Panc1 (cell line): Measurements from ENCODE around the gene BCKDHA. TPM values are rescaled to one million over a fixed set of nuclear protein-coding genes. Genes with fewer than 3 reads are reported as not detected.

Experiments
- ATAC-seq: fragments of 200-7000 bp; cut with Tn5 transposase; 2 replicates; pipeline ENCODE4 v1.9.1; 2020; ENCODE audit warnings: mild to moderate bottlenecking, moderate library complexity
- BruUV-seq: library from RNA; stranded (reverse); fragments of 400-500 nt; replicated peaks from 2 replicates; lab custom pipeline; 2021; lab: Mats Ljungman, UMichigan
- CTCF ChIA-PET: fragments of 300-600 bp; sonication (Branson Sonifier 250); formaldehyde crosslinking; loops from one replicate; lab custom pipeline; 2022; ENCODE audit warnings: antibody characterized with exemption; lab: Charles Lee
- POLR2A ChIA-PET: fragments of 300-600 bp; sonication (Branson Sonifier 250); formaldehyde crosslinking; loops from one replicate; lab custom pipeline; 2022; ENCODE audit warnings: antibody characterized with exemption; lab: Charles Lee
- DNase-seq: peaks from one replicate; pipeline ENCODE4 v3.0.0-alpha.2; 2010; ENCODE audit warnings: low read depth, low spot score
- H3K27ac ChIP-seq: 2 replicates; pipeline ENCODE4 v1.5.1; 2011; ENCODE audit warnings: mild to moderate bottlenecking, low read length, inconsistent platforms
- H3K27me3 ChIP-seq: fragments of 200-500 bp; sonication (Bioruptor generic); 2 replicates; pipeline ENCODE4 v1.6.0; 2014; ENCODE audit warnings: low read length, inconsistent platforms; ENCODE audit not compliant: control insufficient read depth, insufficient read depth
- H3K36me3 ChIP-seq: fragments of 200-500 bp; sonication (Bioruptor generic); 2 replicates; pipeline ENCODE4 v1.5.1; 2014; ENCODE audit warnings: inconsistent platforms, mild to moderate bottlenecking, low read length, moderate library complexity; ENCODE audit not compliant: control insufficient read depth, insufficient read depth
- H3K4me1 ChIP-seq: 2 replicates; pipeline ENCODE4 v1.5.1; 2011; ENCODE audit warnings: inconsistent platforms, mild to moderate bottlenecking, low read length, moderate library complexity; ENCODE audit not compliant: control insufficient read depth, insufficient read depth
- H3K4me3 ChIP-seq, 2 experiments: 2 replicates each; pipeline ENCODE4 v1.5.1; 2011 to 2012; ENCODE audit warnings: low read depth in 2 of 2, low read length in 2 of 2, mild to moderate bottlenecking in 2 of 2, inconsistent platforms in 1 of 2, moderate library complexity in 1 of 2
- H3K9me3 ChIP-seq: fragments of 200-500 bp; sonication (Bioruptor generic); 2 replicates; pipeline ENCODE4 v1.5.1; 2014; ENCODE audit warnings: low read depth, mild to moderate bottlenecking, inconsistent platforms, low read length, moderate library complexity; ENCODE audit not compliant: control insufficient read depth, insufficient read depth
- POLR2AphosphoS5 ChIP-seq: IDR thresholded peaks from 2 replicates; pipeline ENCODE4 v1.6.1; 2012; ENCODE audit warnings: mild to moderate bottlenecking, low read depth, low read length, moderate library complexity
- SIN3A ChIP-seq: IDR thresholded peaks from 2 replicates; pipeline ENCODE4 v1.6.1; 2012; ENCODE audit warnings: low read depth, mild to moderate bottlenecking, low read length, moderate library complexity, borderline replicate concordance; ENCODE audit not compliant: insufficient read depth
- TCF7L2 ChIP-seq: IDR thresholded peaks from 2 replicates; pipeline ENCODE4 v1.6.1; 2011; ENCODE audit warnings: mild to moderate bottlenecking, low read depth, low read length, inconsistent platforms
- in situ Hi-C: cut with HindIII; loops from 2 replicates; pipeline ENCODE4 v1.10.0; 2016; ENCODE audit warnings: low sequenced_read_pairs, low pct_unique_long_range_greater_than_20kb
- intact Hi-C: fragments of 100-400 bp; cut with micrococcal nuclease; formaldehyde crosslinking; loops from one replicate; pipeline ENCODE4 v1.10.0; 2022; ENCODE audit not compliant: unreplicated experiment
- total RNA-seq: library from RNA; stranded (reverse); gene quantifications from one replicate; pipeline ENCODE4 v1.2.1, GENCODE V29; 2021; ENCODE audit not compliant: unreplicated experiment
- TF ChIP-seq, protein P1 (sequence below), 2 experiments: IDR thresholded peaks; 2 replicates each; pipeline ENCODE4 v1.6.1; 2011 to 2012; ENCODE audit warnings: low read depth in 2 of 2, control low read depth in 1 of 2, low read length in 1 of 2, mild to moderate bottlenecking in 1 of 2, moderate library complexity in 1 of 2; ENCODE audit not compliant: insufficient read depth in 1 of 2
- TF ChIP-seq, protein P2 (sequence below): fragments of 450-650 bp; IDR thresholded peaks from 2 replicates; pipeline ENCODE4 v1.5.1; 2017; ENCODE audit warnings: mild to moderate bottlenecking

BCKDHA gene
- total RNA-seq, 1 experiment from 2014 or later: 11.2 TPM

DNA sequence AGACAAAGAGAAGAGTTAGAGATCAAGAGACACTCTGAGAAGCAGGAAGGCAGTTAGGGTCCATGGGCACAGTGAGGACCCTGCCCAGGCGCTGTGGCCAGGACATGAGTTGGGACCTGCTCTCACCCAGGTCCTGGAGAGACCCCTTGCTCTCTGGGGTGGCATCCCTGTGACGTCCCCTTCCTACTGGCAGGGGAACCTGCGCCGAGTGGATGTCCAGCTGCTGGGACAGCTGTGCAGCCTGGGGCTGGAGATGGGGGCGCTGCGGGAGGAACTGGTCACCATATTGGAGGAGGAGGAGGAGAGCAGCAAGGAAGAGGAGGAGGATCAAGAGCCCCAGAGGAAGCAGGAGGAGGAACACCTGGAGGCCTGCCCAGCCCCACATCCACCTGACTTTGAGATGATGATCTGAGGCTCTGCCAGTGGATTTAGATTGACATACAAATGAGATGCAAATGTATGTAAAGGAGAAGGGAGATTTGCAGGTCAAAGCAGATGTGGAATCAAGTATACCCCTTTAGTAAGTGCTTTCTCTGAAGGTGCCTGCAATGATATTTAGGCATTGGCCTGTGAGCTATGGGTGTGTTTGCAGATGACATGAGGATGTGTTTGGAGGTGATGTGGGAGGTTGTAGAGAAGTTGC, 46.3 kb downstream of the BCKDHA start:
- ChIA-PET POLR2A (no interaction called here), CTCF (no interaction called here)
- Histone ChIP-seq H3K27me3 (no peaks in the 10 kb centered on the region), H3K4me3 (no peak overlapping the region), H3K27ac (no peak overlapping the region), H3K9me3 (no peaks in the 10 kb centered on the region), H3K4me1 (peaks cover 1% of the 10 kb centered on the region; the same call in 1 of the 2 replicates), H3K36me3 (no peaks in the 10 kb centered on the region; the same call in 1 of the 2 replicates)
- no TSS peak for BruUV-seq
- TF ChIP-seq, protein P1, sequence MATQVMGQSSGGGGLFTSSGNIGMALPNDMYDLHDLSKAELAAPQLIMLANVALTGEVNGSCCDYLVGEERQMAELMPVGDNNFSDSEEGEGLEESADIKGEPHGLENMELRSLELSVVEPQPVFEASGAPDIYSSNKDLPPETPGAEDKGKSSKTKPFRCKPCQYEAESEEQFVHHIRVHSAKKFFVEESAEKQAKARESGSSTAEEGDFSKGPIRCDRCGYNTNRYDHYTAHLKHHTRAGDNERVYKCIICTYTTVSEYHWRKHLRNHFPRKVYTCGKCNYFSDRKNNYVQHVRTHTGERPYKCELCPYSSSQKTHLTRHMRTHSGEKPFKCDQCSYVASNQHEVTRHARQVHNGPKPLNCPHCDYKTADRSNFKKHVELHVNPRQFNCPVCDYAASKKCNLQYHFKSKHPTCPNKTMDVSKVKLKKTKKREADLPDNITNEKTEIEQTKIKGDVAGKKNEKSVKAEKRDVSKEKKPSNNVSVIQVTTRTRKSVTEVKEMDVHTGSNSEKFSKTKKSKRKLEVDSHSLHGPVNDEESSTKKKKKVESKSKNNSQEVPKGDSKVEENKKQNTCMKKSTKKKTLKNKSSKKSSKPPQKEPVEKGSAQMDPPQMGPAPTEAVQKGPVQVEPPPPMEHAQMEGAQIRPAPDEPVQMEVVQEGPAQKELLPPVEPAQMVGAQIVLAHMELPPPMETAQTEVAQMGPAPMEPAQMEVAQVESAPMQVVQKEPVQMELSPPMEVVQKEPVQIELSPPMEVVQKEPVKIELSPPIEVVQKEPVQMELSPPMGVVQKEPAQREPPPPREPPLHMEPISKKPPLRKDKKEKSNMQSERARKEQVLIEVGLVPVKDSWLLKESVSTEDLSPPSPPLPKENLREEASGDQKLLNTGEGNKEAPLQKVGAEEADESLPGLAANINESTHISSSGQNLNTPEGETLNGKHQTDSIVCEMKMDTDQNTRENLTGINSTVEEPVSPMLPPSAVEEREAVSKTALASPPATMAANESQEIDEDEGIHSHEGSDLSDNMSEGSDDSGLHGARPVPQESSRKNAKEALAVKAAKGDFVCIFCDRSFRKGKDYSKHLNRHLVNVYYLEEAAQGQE (IDR thresholded peaks at IDR 0.05; ENCODE audit: insufficient read depth in 1 of 2, low read depth in 2 of 2, low read length in 1 of 2): no peak
- no peak for TF ChIP-seq TCF7L2
- no peak for TF ChIP-seq POLR2AphosphoS5
- TF ChIP-seq, protein P2, sequence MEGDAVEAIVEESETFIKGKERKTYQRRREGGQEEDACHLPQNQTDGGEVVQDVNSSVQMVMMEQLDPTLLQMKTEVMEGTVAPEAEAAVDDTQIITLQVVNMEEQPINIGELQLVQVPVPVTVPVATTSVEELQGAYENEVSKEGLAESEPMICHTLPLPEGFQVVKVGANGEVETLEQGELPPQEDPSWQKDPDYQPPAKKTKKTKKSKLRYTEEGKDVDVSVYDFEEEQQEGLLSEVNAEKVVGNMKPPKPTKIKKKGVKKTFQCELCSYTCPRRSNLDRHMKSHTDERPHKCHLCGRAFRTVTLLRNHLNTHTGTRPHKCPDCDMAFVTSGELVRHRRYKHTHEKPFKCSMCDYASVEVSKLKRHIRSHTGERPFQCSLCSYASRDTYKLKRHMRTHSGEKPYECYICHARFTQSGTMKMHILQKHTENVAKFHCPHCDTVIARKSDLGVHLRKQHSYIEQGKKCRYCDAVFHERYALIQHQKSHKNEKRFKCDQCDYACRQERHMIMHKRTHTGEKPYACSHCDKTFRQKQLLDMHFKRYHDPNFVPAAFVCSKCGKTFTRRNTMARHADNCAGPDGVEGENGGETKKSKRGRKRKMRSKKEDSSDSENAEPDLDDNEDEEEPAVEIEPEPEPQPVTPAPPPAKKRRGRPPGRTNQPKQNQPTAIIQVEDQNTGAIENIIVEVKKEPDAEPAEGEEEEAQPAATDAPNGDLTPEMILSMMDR: no peak
- TF ChIP-seq SIN3A: no peak
- in situ Hi-C loops: no loop called here
- intact Hi-C loops: no loop called here
- ATAC-seq: no peak
- no peak for DNase-seq

DNA sequence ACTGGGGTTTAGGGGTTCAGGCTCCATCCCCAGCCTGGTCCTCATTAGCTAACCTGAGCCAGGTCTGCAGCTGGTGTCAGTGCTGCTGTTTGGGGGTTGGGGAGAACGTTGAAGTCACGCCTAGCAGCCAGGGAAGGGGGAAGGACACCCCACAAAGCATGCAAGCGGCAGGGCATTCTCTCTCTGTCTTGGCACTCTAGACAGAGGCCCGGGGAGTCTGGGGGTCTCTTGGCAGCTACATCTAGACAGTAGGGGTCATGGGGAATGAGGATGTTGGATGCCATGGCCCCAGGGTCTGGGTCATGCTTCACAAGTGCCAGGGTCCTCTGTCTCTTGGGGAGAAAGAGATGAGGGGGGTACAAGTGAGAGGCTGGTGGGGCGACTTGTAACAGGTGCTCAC, 48.0 kb downstream of the BCKDHA start:
- Histone ChIP-seq H3K36me3 (no peaks in the 10 kb centered on the region), H3K9me3 (no peaks in the 10 kb centered on the region), H3K4me3 (no peak overlapping the region), H3K4me1 (no peaks in the 10 kb centered on the region), H3K27ac (no peak overlapping the region), H3K27me3 (no peaks in the 10 kb centered on the region)
- no peak for ATAC-seq
- ChIA-PET POLR2A (no interaction called here), CTCF (interaction anchor here (0.8 kb wide), 1 partner anchor 125 kb away, joined by 3 read pairs; no protein-coding TSS in a partner anchor)
- intact Hi-C loops (no loop called here), in situ Hi-C loops (no loop called here)
- DNase-seq: no peak
- no TSS peak for BruUV-seq
- no peak for TF ChIP-seq TCF7L2

DNA sequence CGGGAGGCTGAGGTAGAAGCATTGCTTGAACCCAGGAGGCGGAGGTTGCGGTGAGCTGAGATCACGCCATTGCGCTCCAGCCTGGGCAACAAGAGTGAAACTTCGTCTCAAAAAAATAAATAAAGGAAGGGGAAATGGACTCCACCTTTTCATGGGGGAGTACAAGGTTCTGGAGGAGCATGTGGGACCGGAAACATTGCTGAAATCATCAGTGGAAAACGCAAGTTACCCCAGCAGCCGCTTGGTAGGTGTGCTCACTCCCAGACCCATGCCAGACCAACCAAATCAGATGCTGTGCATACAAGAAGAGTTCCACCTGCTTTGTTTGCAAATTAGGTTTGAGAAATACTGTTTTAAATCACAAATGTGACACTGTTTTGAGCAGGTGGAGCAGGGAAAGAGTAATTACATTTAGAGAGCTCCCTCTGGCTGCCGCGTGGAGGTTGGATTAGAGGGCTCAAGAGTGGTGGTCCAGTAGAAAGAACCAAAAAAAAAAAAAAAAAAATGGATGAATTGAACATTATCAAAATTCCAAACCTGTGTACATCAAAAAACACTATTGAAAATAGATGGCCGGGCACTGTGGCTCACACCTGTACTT, 50.2 kb downstream of the BCKDHA start:
- no peaks in the 10 kb centered on the region for H3K27me3 ChIP-seq
- intact Hi-C loops: loop anchor here (2.0 kb wide), 1 partner anchor 115 kb away; no protein-coding TSS in a partner anchor
- CTCF ChIA-PET: interaction anchor here (2.7 kb wide), 1 partner anchor 116 kb away, joined by 11 read pairs; no protein-coding TSS in a partner anchor
- no peaks in the 10 kb centered on the region for H3K9me3 ChIP-seq
- BruUV-seq: no TSS peak
- in situ Hi-C loops: no loop called here
- H3K4me3 ChIP-seq: no peak overlapping the region
- TF ChIP-seq, protein P1 (IDR thresholded peaks at IDR 0.05; ENCODE audit: insufficient read depth in 1 of 2, low read depth in 2 of 2, low read length in 1 of 2): no peak
- TF ChIP-seq, protein P2: peak; percentile 18
- POLR2A ChIA-PET: interaction anchor here (0.7 to 1.2 kb wide), 2 partner anchors 8 to 116 kb away, joined by 4 read pairs; partner anchors contain the start of gene DMAC2
- DNase-seq (no peak), ATAC-seq (no peak)
- H3K36me3 ChIP-seq: no peaks in the 10 kb centered on the region
- H3K27ac ChIP-seq: no peak overlapping the region
- H3K4me1 ChIP-seq: no peaks in the 10 kb centered on the region
